Small intestine (tissue), 7 donors: ENCODE data around the gene FBXO3. TPM values are rescaled to one million over a fixed set of nuclear protein-coding genes. Genes with fewer than 3 reads are reported as not detected.

Experiments used
- DNase-seq, 2 donors: peaks; one replicate each; pipeline versions ENCODE4 v3.0.0 to v3.0.0-alpha.2; 2013
- FAIRE-seq: peaks from 2 replicates; lab custom pipeline; 2012; peaks lifted over from hg19 to GRCh38; lab: Jason Lieb, UNC
- H3K27ac ChIP-seq, 3 donors: one replicate each; pipeline ENCODE4 v1.5.1; 2013; ENCODE audit warnings: low read length in 2 of 3, mild to moderate bottlenecking in 2 of 3, control low read depth in 1 of 3, inconsistent platforms in 1 of 3, low read depth in 1 of 3, moderate library complexity in 1 of 3
- H3K27me3 ChIP-seq, 3 donors: one replicate each; pipeline ENCODE4 v1.6.1; 2013; ENCODE audit warnings: low read length in 3 of 3, inconsistent platforms in 1 of 3; ENCODE audit not compliant: control insufficient read depth in 3 of 3, insufficient read depth in 3 of 3
- H3K36me3 ChIP-seq, 3 donors: one replicate each; pipeline ENCODE4 v1.6.1; 2013; ENCODE audit warnings: low read length in 3 of 3, inconsistent platforms in 1 of 3, low read depth in 1 of 3, mild to moderate bottlenecking in 1 of 3, moderate library complexity in 1 of 3; ENCODE audit not compliant: control insufficient read depth in 3 of 3, insufficient read depth in 2 of 3
- H3K4me1 ChIP-seq, 3 donors: one replicate each; pipeline ENCODE4 v1.6.1; 2013; ENCODE audit warnings: low read length in 2 of 3, inconsistent platforms in 1 of 3, low read depth in 1 of 3, mild to moderate bottlenecking in 1 of 3, moderate library complexity in 1 of 3; ENCODE audit not compliant: control insufficient read depth in 3 of 3, insufficient read depth in 2 of 3
- H3K4me3 ChIP-seq, 3 donors: one replicate each; pipeline ENCODE4 v1.5.1; 2013; ENCODE audit warnings: low read length in 3 of 3, control low read depth in 1 of 3, inconsistent platforms in 1 of 3, low read depth in 1 of 3, mild to moderate bottlenecking in 1 of 3, moderate library complexity in 1 of 3
- H3K9me3 ChIP-seq, 2 donors: one replicate each; pipeline ENCODE4 v1.6.1; 2013; ENCODE audit warnings: low read depth in 1 of 2, low read length in 1 of 2; ENCODE audit not compliant: control insufficient read depth in 2 of 2, insufficient read depth in 1 of 2
- WGBS, 3 donors: extraction: QIAGEN DNeasy Blood & Tissue Kit; methylation state at CpG; one replicate each; pipeline ENCODE4 v1.1.7; 2013; 5-methylcytosine and 5-hydroxymethylcytosine counted together
- polyA plus RNA-seq, 4 donors: library from polyadenylated mRNA; stranded (reverse) in 3 of 4; unstranded in 1 of 4; fragments of 200-250 nt in 3 of 4; fragments of 120-200 nt in 1 of 4; gene quantifications; one replicate each; pipeline versions ENCODE4 v1.2.1 to v1.2.3, GENCODE V29; 2013
- donor health status: healthy with polysubstance abuse.
- donor health status: control.
- donor health status: control.
- donor health status: Bipolar disorder and iron deficiency.
- donor health status: healthy.

Gene FBXO3
- polyA plus RNA-seq, 4 donors: 19.5 to 35.5 (median 22.3) TPM

GRCh38 chr11:33775832-33776470, 1.6 kb upstream of the FBXO3 start:
- Histone ChIP-seq H3K9me3 (no peaks in the 10 kb centered on the region), H3K27me3 (peaks cover 0 to 56% (median 0%) of the 10 kb centered on the region in 3 donors), H3K36me3 (no peaks in the 10 kb centered on the region), H3K4me1 (peaks cover 5 to 15% (median 12%) of the 10 kb centered on the region in 3 donors), H3K27ac (no peak overlapping the region), H3K4me3 (no peak overlapping the region)
- FAIRE-seq (no peak), DNase-seq (peak in 1 of 2 donors; percentile 10)
- WGBS, 3 donors: 13 to 26% (median 24%) methylated on average over 1 of the region's 1 CpG

- 57 to 61% (median 60%) methylated on average over 7 of the region's 7 CpGs for WGBS, 3 donors
- no peak for FAIRE-seq
- Histone ChIP-seq H3K27ac (no peak overlapping the region), H3K4me3 (no peak overlapping the region), H3K36me3 (no peaks in the 10 kb centered on the region), H3K27me3 (peaks cover 0 to 56% (median 0%) of the 10 kb centered on the region in 3 donors), H3K9me3 (no peaks in the 10 kb centered on the region), H3K4me1 (peaks cover 5 to 15% (median 12%) of the 10 kb centered on the region in 3 donors)
- DNase-seq: no peak
These were observed 1.1 kb upstream of the FBXO3 start for GRCh38 chr11:33775467-33775807.

- Histone ChIP-seq H3K4me3 (peak overlapping the region; percentile 17 to 98 (median 96)), H3K36me3 (peaks cover 0 to 3% (median 0%) of the 10 kb centered on the region in 3 donors), H3K4me1 (peaks cover 5 to 15% (median 12%) of the 10 kb centered on the region in 3 donors), H3K9me3 (no peaks in the 10 kb centered on the region), H3K27me3 (peaks cover 0 to 51% (median 0%) of the 10 kb centered on the region in 3 donors), H3K27ac (peak overlapping the region in 2 of 3 donors; percentile 50 to 51)
- 3 to 5% (median 4%) methylated on average over 23 of the region's 23 CpGs for WGBS, 3 donors
- DNase-seq (no peak), FAIRE-seq (no peak)
These were observed 581 bp upstream of the FBXO3 start for GRCh38 chr11:33774736-33775466.

- Histone ChIP-seq H3K27ac (peak overlapping the region in 2 of 3 donors; percentile 51 to 83), H3K36me3 (peaks cover 0 to 5% (median 2%) of the 10 kb centered on the region in 3 donors), H3K4me3 (peak overlapping the region; percentile 69 to 98 (median 96)), H3K9me3 (no peaks in the 10 kb centered on the region), H3K27me3 (peaks cover 0 to 37% (median 0%) of the 10 kb centered on the region in 3 donors), H3K4me1 (peaks cover 5 to 15% (median 12%) of the 10 kb centered on the region in 3 donors)
- 3 to 4% (median 3%) methylated on average over 22 of the region's 22 CpGs for WGBS, 3 donors
- FAIRE-seq: no peak
- peak; percentile 14 to 34 for DNase-seq
These were observed 825 bp downstream of the FBXO3 start for GRCh38 chr11:33773404-33773986.

GRCh38 chr11:33772870-33773269, 1.4 kb downstream of the FBXO3 start:
- WGBS, 3 donors: 37 to 49% (median 39%) methylated on average over 1 of the region's 1 CpG
- H3K27ac ChIP-seq: no peak overlapping the region
- H3K9me3 ChIP-seq: no peaks in the 10 kb centered on the region
- peak overlapping the region in 1 of 3 donors; percentile 96 for H3K4me3 ChIP-seq
- FAIRE-seq (no peak), DNase-seq (no peak)
- H3K27me3 ChIP-seq: peaks cover 0 to 31% (median 0%) of the 10 kb centered on the region in 3 donors
- H3K36me3 ChIP-seq: peaks cover 0 to 5% (median 2%) of the 10 kb centered on the region in 3 donors
- peaks cover 5 to 15% (median 12%) of the 10 kb centered on the region in 3 donors for H3K4me1 ChIP-seq

- Histone ChIP-seq H3K4me1 (peaks cover 5 to 15% (median 12%) of the 10 kb centered on the region in 3 donors), H3K9me3 (no peaks in the 10 kb centered on the region), H3K36me3 (peaks cover 0 to 5% (median 2%) of the 10 kb centered on the region in 3 donors), H3K27me3 (peaks cover 0 to 25% (median 0%) of the 10 kb centered on the region in 3 donors), H3K27ac (no peak overlapping the region), H3K4me3 (no peak overlapping the region)
- FAIRE-seq (no peak), DNase-seq (peak in 1 of 2 donors; percentile 8)
- WGBS, 3 donors: 72 to 86% (median 78%) methylated on average over 4 of the region's 4 CpGs
These were observed 2.0 kb downstream of the FBXO3 start for GRCh38 chr11:33772300-33772699.

GRCh38 chr11:33770236-33770635, 4.1 kb downstream of the FBXO3 start:
- H3K27me3 ChIP-seq: peaks cover 0 to 8% (median 0%) of the 10 kb centered on the region in 3 donors
- H3K27ac ChIP-seq: no peak overlapping the region
- H3K9me3 ChIP-seq: no peaks in the 10 kb centered on the region
- H3K4me3 ChIP-seq: no peak overlapping the region
- H3K4me1 ChIP-seq: peaks cover 5 to 15% (median 11%) of the 10 kb centered on the region in 3 donors
- H3K36me3 ChIP-seq: peaks cover 2 to 13% (median 2%) of the 10 kb centered on the region in 3 donors
- 71 to 84% (median 80%) methylated on average over 2 of the region's 2 CpGs for WGBS, 3 donors
- no peak for DNase-seq
- no peak for FAIRE-seq

- Histone ChIP-seq H3K36me3 (peaks cover 2 to 13% (median 5%) of the 10 kb centered on the region in 3 donors), H3K27ac (no peak overlapping the region)
- no peak for FAIRE-seq
These were observed 4.8 kb downstream of the FBXO3 start for GRCh38 chr11:33769542-33769941.

More at GRCh38 chr11:33769542-33769941, 4.8 kb downstream of the FBXO3 start:
- H3K27me3 ChIP-seq: peaks cover 0 to under 1% (median 0%) of the 10 kb centered on the region in 3 donors
- WGBS, 3 donors: 82 to 94% (median 85%) methylated on average over 3 to 4 of the region's 4 CpGs
- H3K4me1 ChIP-seq: peaks cover 4 to 15% (median 5%) of the 10 kb centered on the region in 3 donors
- no peaks in the 10 kb centered on the region for H3K9me3 ChIP-seq
- no peak for DNase-seq
- H3K4me3 ChIP-seq: no peak overlapping the region
